Gastrocnemius medialis (tissue), 4 donors: ENCODE data around the gene CGNL1. TPM values are rescaled to one million over a fixed set of nuclear protein-coding genes. Genes with fewer than 3 reads are reported as not detected.

Experiments
- ATAC-seq, 2 donors: fragments of 150-250 bp; one replicate each; pipeline ENCODE4 v1.9.1; 2016
- DNase-seq, 2 donors: peaks; one replicate each; pipeline ENCODE4 v3.0.0-alpha.2; 2019
- H3K27ac ChIP-seq, 4 donors: fragments of 200-600 bp; sonication (generic); 1 replicate in 1 of 4; 2 replicates in 3 of 4; pipeline ENCODE4 v1.5.1; 2016 to 2018; ENCODE audit warnings: mild to moderate bottlenecking in 2 of 4, moderate library complexity in 1 of 4
- H3K27me3 ChIP-seq, 3 donors: fragments of 200-600 bp; sonication (generic) in 2 of 3; 1 replicate in 1 of 3; 2 replicates in 2 of 3; pipeline versions ENCODE4 v1.5.1 to v1.6.0; 2016 to 2019; ENCODE audit warnings: mild to moderate bottlenecking in 1 of 3, moderate library complexity in 1 of 3
- H3K36me3 ChIP-seq, 2 donors: fragments of 200-600 bp; sonication (generic) in 1 of 2; one replicate each; pipeline ENCODE4 v1.5.1; 2017 to 2018
- H3K4me1 ChIP-seq, 2 donors: fragments of 200-600 bp; sonication (generic) in 1 of 2; one replicate each; pipeline ENCODE4 v1.5.1; 2016 to 2017; ENCODE audit warnings: mild to moderate bottlenecking in 2 of 2
- H3K4me3 ChIP-seq, 4 donors: fragments of 200-600 bp; sonication (generic) in 3 of 4; 1 replicate in 1 of 4; 2 replicates in 3 of 4; pipeline ENCODE4 v1.5.1; 2016 to 2019; ENCODE audit warnings: mild to moderate bottlenecking in 2 of 4
- H3K9me3 ChIP-seq, 3 donors: fragments of 200-600 bp; sonication (generic) in 2 of 3; 1 replicate in 1 of 3; 2 replicates in 2 of 3; pipeline ENCODE4 v1.5.1; 2016 to 2019
- CTCF ChIP-seq, 5 experiments: fragments of 450-650 bp in 3 of 5; fragments of 200-600 bp in 2 of 5; sonication (generic) in 2 of 5; IDR thresholded peaks in 4 of 5; conservative IDR thresholded peaks in 1 of 5; 1 replicate in 4 of 5; 2 replicates in 1 of 5; pipeline ENCODE4 v1.5.1; 2016 to 2019; ENCODE audit warnings: antibody characterized with exemption in 5 of 5, mild to moderate bottlenecking in 3 of 5, moderate library complexity in 3 of 5
- POLR2A ChIP-seq, 2 donors: fragments of 450-650 bp; IDR thresholded peaks; one replicate each; pipeline ENCODE4 v1.6.1; 2017; ENCODE audit warnings: antibody characterized with exemption in 2 of 2, mild to moderate bottlenecking in 2 of 2, moderate library complexity in 2 of 2
- in situ Hi-C, 4 donors: fragments of 200-750 bp; cut with MboI; loops; one replicate each; pipeline versions ENCODE4 v1.15.0 to v1.8.0; 2017; ENCODE audit warnings: low sequenced_read_pairs in 4 of 4
- intact Hi-C: fragments of 100-400 bp; cut with DNase I; formaldehyde crosslinking; loops from one replicate; pipeline ENCODE4 v1.15.1; 2023; ENCODE audit warnings: low total_unique reads
- total RNA-seq, 4 donors: library from RNA; depleted of rRNA; stranded (reverse); fragments of >200 nt; gene quantifications; one replicate each; pipeline versions ENCODE4 v1.1.0 to v1.2.3, GENCODE V29; 2016

CGNL1 gene
- total RNA-seq, 4 donors from 2014 or later, result 0.15 to 0.85 (median 0.49) TPM

DNA sequence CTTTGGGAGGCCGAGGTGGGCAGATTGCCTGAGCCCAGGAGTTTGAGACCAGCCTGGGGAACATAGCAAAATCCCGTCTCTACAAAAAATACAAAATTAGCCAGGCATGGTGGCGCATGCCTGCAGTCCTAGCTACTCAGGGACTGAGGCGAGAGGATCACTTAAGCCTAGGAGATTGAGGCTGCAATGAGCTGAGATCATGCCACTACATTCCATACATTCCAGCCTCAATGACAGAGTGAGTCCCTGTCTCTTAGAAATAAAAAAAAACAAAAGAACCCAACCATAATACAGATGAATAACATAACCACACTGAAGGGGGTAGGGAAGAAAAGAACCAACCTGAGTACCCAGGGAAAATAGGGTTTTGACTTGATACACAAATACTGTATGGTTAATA lies 19.7 kb upstream of the CGNL1 start:
- Histone ChIP-seq H3K27ac (no peak overlapping the region), H3K4me3 (no peak overlapping the region), H3K27me3 (no peaks in the 10 kb centered on the region), H3K36me3 (no peaks in the 10 kb centered on the region), H3K4me1 (no peaks in the 10 kb centered on the region), H3K9me3 (no peaks in the 10 kb centered on the region)
- in situ Hi-C loops (no loop called here), intact Hi-C loops (no loop called here)
- no peak for DNase-seq
- no peak for ATAC-seq
- no peak for TF ChIP-seq CTCF (IDR thresholded peaks at IDR 0.05 in 4 of 5, conservative IDR thresholded peaks at IDR 0.05 in 1 of 5)
- no peak for TF ChIP-seq POLR2A (IDR thresholded peaks at IDR 0.05)

DNA sequence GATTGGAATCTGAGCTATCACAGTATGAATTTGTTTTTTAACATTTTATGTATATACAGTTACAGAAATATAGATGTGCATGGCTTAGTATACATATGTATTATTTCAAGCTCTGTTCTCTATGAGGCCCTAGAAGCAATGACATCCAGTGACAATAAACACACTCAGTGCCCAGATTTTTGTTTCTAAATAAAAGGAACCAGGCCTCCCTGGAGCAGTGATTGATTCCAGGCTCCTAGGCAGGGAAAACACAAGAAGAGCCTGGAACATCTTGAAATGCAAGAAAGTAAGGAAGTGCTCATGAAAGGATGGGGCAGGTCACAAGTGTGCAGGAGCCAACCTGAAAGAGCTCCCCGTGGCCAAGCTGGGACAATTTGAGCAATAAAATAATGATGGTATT lies 18.5 kb upstream of the CGNL1 start:
- intact Hi-C loops, result no loop called here
- DNase-seq, result no peak

GRCh38 chr15:57358571-57358970 lies 17.7 kb upstream of the CGNL1 start:
- no peak overlapping the region for H3K4me3 ChIP-seq
- in situ Hi-C loops, result no loop called here
- no peak for ATAC-seq

More for the DNA sequence above, 18.5 kb upstream of the CGNL1 start:
- Histone ChIP-seq H3K27ac (no peak overlapping the region), H3K9me3 (no peaks in the 10 kb centered on the region), H3K27me3 (no peaks in the 10 kb centered on the region), H3K36me3 (no peaks in the 10 kb centered on the region), H3K4me3 (no peak overlapping the region), H3K4me1 (no peaks in the 10 kb centered on the region)
- in situ Hi-C loops, result no loop called here
- ATAC-seq, result no peak
- no peak for TF ChIP-seq CTCF (IDR thresholded peaks at IDR 0.05 in 4 of 5, conservative IDR thresholded peaks at IDR 0.05 in 1 of 5)
- no peak for TF ChIP-seq POLR2A (IDR thresholded peaks at IDR 0.05)

DNA sequence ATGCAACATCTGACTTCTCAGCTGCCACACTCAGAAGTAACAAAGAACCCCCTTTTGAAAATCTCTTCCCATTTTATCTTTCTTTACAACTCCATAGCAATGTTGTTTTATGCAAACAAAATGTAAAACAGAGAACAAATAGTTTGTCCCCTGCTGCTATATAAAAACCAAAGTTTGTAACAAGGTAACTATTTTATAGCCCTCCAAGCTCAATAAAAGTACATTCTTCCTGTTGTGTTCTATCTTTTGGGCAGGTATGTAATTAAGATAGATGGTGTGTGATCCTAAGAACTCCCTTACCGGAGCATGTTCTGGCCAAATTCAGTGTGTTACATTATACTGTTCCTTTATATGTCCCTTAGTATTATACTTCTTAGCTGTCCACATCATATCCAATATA lies 12.6 kb upstream of the CGNL1 start:
- Histone ChIP-seq H3K27me3 (no peaks in the 10 kb centered on the region), H3K27ac (no peak overlapping the region), H3K9me3 (no peaks in the 10 kb centered on the region), H3K4me1 (no peaks in the 10 kb centered on the region), H3K36me3 (no peaks in the 10 kb centered on the region), H3K4me3 (no peak overlapping the region)
- intact Hi-C loops (no loop called here), in situ Hi-C loops (no loop called here)
- TF ChIP-seq CTCF (IDR thresholded peaks at IDR 0.05 in 4 of 5, conservative IDR thresholded peaks at IDR 0.05 in 1 of 5) (no peak), POLR2A (IDR thresholded peaks at IDR 0.05) (no peak)
- no peak for ATAC-seq
- no peak for DNase-seq

More at GRCh38 chr15:57358571-57358970, 17.7 kb upstream of the CGNL1 start:
- Histone ChIP-seq H3K27me3 (no peaks in the 10 kb centered on the region), H3K36me3 (no peaks in the 10 kb centered on the region), H3K27ac (no peak overlapping the region), H3K4me1 (no peaks in the 10 kb centered on the region), H3K9me3 (no peaks in the 10 kb centered on the region)
- DNase-seq, result no peak
- no peak for TF ChIP-seq POLR2A (IDR thresholded peaks at IDR 0.05)
- TF ChIP-seq CTCF (IDR thresholded peaks at IDR 0.05 in 4 of 5, conservative IDR thresholded peaks at IDR 0.05 in 1 of 5), result no peak
- intact Hi-C loops, result no loop called here

- Histone ChIP-seq H3K9me3 (no peaks in the 10 kb centered on the region), H3K36me3 (no peaks in the 10 kb centered on the region), H3K27me3 (no peaks in the 10 kb centered on the region), H3K4me1 (no peaks in the 10 kb centered on the region), H3K27ac (no peak overlapping the region), H3K4me3 (no peak overlapping the region)
- TF ChIP-seq POLR2A (IDR thresholded peaks at IDR 0.05) (no peak), CTCF (IDR thresholded peaks at IDR 0.05 in 4 of 5, conservative IDR thresholded peaks at IDR 0.05 in 1 of 5) (no peak)
- ATAC-seq (no peak), DNase-seq (no peak)
- in situ Hi-C loops (no loop called here), intact Hi-C loops (no loop called here)
Measured at GRCh38 chr15:57364282-57365007, 11.9 kb upstream of the CGNL1 start.
